Stimulated activated CD4-positive, alpha-beta T cell treated with anti-CD3 and anti-CD28 coated beads, Interleukin-1b, Interleukin-23, amount 100 ng/mL, for 1 hour (primary cell): Measurements from ENCODE around the gene SOSTDC1.
"Not testable (repeated sequence)": the region's sequence is repeated elsewhere in the genome, so short reads cannot be mapped to it uniquely, and the experiment has no call there.

ENCODE experiments used
- DNase-seq, 2 donors: peaks; one replicate each; pipeline ENCODE4 v3.0.0-alpha.2; 2020; ENCODE audit warnings: low read depth in 2 of 2

Gene SOSTDC1

DNA sequence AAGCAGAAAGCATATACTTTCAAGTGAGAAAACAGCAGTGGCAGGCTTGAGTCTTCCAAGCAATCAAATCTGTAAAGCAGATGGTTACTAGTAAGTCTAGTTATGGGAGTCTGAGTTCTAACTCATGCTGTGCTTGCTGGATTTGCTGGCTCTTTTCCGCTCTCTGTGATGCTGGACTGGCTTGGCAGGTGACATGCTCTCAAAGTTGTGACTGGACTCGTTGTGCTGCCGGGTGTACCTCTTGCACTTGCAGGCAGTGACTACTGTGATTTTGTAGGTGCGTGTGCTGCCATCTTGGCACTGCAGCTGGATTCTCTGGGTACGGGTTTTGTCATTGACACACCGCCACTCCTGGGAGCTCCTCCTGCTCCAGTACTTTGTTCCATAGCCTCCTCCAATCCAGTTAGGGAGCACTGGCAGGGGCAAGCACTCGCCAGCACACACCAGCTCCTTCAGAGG, 3.1 kb downstream of the SOSTDC1 start:
- DNase-seq, result no peak

DNA sequence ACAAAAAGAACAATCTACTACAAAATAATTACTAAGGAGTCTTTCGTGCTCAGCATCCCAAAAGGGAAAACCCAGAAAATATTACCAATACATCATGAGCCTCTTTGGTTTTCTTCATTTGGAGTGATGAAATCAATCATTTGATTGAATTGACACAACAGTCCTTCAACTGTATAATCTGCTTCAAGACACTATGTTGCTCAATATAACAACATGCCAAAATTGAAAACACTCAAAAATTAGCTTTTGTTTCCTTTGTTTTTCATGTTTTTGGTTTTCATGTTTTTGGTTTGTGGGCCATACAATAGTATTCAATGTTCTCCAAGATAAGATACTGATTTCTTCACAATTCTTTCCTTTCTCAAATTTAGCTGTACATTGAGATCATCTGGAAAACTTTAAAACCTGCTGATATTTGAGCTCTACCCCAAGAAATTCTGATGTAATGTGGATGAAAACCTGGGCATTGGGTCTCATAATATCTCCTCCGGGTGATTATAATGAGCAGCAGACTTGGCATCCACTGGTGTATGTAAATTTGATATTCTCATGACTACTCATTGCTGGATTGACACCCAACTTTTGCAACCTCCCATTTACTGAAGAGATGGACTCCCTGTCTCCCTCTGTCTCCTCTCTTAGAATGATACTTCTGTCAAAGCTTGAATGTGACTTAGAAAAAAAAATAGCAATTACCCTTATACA, 4.6 kb downstream of the SOSTDC1 start:
- no peak for DNase-seq

DNA sequence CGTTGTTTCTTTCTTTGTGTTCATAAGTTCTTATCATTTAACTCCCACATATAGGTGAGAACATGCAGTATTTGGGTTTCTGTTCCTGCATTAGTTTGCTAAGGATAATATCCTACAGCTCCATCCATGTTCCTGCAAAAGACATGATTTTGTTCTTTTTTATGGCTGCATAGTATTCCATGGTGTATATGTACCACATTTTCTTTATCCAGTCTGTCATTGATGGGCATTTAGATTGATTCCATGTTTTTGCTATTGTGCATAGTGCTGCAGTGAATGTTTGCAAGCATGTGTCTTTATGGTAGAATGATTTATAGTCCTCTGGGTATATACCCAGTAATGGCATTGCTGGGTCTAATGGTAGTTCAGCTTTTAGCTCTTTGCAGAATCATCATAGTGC, 9.2 kb downstream of the SOSTDC1 start:
- not testable (repeated sequence) for DNase-seq

DNA sequence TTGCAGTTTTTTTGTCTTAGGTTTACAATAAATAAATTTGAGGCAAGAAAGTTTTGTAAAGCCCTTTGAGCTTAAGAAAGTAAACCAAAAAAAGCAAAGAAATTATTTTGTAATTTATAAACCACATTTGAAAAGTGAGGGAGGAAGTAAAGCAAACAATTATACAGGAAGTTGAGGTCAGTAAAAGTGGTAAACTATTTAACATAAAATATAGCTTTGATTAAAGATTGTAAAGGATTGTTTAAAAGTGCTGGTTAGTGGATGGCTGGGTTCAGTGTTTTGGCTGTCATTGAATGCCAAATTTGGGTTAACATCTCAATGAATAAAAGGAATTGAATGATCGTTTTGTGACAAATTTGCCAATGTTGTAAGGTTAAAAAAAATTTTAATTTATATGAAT, 9.9 kb downstream of the SOSTDC1 start:
- DNase-seq, result no peak

DNA sequence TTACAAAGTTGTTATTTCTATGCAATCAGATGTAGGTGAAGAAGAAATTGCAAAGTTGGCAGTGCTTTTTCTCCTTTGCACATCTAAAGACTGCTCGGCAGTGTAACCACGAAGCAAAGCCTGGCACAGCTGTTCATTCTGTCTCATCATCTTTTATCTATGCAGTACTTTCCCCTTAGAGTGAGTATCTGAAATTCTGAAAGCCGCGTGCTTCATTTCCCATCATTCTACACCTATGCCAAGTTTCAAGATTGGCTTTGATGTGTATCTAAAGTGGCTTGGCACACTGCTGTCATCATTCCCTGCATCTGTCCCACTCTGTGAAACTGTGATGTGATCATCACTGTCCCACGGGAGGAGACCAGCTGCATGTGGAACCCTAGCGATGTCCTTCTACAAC, 15.2 kb downstream of the SOSTDC1 start:
- DNase-seq, result no peak

DNA sequence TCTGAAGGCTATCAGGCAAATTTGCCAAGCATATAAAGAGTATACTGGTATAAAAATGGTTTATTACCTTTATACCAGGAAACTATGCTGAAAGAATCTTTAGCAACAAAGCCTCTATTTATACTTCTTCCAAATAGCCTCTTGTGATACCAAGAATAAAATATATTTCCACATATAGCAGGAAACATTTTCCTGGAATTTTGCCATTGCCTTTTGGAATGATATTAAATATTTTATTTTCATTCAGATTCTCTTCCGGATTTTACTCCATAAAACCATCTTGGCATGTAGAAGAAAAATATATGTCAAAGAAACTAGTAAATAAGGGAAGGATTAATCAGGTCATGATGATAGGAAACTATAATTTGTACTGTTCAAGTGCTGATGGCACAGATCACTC, 17.7 kb downstream of the SOSTDC1 start:
- DNase-seq, result no peak

DNA sequence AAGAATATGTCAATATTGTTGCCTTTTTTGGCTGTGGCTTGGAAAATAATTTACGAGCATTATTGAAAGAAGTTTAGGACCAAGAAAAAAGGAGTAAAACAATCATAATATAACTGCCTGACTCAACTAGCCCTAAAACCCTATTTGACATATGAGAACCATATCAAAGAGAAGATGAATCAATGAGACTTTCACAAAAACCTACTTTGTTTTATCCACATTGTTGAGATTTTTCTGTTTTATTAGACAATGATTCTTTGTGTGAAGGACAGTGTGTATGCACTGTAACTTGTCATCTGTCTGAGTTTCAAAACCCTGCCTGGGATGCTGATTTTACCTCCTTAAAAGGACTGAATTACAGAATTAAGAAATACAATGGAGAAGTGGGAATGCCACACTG, 19.0 kb downstream of the SOSTDC1 start:
- DNase-seq, result no peak

DNA sequence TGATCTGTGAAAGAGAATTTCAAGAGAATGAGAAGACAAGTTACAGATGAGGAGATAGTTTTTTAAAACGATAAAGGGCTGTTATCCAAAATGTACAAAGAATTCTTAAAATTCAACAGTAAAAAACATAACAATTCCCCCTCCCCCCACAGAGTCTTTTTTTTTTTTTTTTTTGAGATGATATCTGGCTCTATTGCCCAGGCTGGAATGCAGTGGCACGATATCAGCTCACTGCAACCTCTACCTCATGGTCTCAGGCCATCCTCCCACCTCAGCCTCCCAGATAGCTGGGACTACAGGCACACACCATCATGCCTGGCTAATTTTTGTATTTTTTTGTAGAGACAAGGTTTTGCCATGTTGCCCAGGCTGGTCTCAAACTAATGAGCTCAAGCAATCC, 21.7 kb downstream of the SOSTDC1 start:
- DNase-seq, result not testable (repeated sequence)

DNA sequence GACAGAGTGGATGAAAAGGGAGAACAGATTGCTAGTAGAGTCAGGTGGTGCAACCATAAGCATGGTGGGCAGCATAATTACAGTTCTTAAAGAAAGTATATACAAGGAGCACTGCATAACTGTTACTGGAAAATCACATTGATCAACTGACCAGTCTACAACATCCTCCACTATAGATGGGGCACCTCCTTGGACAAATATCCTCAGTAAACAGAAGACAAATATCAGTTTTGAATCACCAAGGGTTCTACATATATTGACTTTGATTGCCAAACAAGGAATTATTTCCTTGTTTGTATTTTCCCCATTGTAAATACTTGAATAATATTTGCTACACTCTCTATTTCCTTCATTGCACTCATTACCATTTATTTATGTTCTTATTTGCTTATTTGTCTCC, 26.6 kb downstream of the SOSTDC1 start:
- no peak for DNase-seq

DNA sequence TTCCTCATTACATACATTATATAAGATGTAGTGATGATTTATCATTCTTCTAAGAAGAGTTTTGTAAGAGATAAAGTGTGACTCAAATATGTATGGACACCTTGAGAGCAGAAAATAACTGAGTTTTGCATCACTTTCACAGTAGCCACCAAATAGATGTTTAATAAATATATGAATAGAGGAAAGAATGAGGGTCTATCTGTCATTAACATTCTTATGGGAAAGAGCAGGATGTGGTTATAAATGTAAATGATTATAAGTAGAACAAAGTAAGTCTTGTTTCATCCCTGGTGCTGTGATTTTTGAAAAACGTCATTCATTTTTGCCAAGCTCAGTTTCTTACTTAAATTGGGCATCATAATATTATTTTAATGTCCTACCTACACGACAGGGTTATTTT, 29.2 kb downstream of the SOSTDC1 start:
- DNase-seq, result no peak

DNA sequence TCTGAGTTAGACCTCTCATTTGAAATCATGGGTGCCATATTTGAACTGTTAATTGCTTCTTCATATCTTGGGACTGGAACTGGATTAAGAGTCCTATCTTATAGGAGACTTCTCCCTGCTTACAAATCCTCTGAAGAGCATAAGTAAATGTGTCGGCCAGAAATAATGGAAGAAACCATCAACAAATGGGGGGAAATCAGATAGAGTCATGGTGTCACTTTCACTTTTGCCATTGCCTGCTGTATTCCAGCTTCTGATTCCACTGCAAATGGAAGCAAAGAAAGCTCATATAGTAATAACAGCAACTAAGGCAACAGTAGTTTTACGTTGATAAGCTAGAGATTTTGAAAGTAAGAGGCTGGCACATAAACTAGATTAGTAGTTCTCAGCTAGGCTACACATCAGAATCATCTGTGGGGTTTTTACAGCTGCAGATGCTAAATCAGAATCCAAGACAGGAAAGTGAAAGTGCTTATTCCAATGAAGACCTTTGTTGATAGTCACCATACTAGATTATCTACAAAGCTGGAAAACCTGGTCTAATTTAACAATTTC, 31.9 kb downstream of the SOSTDC1 start:
- no peak for DNase-seq

DNA sequence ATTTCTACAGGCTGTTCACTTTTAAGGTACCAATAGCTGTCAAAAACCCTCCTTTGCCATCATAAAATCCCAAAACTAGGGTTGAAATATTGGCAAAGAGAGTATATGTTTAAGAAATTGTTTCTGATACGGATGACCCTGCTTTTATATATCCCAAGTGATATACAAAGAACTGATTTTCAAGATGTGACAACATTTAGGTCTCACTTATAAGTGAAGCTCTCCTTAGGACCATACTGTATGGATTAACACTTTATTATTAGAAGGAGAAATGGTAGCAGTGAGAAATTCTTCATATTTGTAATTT, 33.2 kb downstream of the SOSTDC1 start:
- no peak for DNase-seq

DNA sequence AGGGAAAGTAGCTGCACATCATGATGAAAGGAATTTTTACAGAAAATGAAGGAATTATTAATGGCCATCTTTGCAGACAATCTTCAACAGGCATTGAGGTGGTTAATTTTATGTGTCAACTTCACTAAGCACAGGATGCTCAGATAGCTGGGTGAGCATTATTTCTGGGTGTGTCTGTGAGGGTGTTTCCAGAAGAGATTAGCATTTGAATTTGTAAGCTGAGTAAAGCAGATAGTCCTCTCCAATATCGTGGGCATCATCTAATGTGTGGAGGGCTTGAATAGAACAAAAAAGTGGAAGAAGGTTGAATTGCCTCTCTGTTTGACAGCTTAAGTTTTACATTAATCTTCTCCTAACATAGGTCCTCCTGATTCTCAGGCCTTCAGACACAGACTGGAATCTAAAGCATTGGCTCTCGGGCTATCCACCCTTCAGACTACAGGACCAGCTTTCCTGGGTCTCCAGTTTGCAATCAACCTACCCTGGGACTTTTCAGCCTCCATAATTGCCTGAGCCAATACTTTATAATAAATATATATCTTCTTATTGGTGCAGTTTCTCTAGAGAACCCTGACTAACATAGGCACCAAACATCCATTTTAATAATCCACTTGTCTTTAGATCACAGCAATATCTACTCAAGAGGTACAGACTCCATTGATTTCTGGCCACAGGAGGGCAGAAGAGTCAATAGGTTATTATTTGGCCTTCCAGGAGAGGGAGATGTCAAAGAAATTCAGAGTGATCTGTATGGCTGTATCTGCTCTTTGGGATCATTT, 33.7 kb downstream of the SOSTDC1 start:
- no peak for DNase-seq

DNA sequence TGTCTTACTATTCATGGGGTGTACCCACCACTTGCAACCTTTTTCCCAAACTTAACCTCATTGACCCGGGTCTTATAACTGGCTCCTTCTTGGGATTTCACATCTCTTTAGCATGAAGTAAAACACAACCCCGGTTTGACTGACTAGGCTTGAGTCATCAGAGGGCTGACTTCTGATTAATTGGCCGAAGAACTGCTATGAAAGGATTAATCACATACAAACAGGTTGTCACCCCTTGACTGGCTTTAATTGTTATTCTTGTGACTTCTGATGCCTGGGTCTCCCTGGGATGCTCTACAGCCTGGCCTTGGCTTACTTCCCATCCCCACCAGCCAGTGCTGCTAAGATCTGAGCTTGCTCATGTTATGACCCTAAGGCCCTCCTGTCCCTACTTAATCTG, 35.4 kb downstream of the SOSTDC1 start:
- DNase-seq, result no peak

DNA sequence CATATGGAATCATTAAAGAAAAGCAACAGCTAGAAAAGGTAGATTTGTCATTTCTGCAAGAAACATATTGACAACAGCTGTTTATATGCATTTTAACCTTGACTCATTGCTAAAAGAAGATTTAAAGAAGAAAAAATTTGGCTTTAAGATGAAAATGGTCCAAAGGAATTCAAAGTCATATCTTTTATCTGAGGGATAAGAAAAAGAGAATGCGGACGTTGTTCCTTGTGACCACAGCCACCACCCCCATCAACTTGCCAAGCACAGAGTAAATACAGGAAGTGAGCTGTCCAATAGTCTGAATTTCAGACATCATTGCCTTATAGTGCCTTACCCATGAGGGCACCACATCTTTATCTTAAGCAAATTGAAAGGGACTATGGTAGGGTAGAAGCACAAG, 36.9 kb downstream of the SOSTDC1 start:
- no peak for DNase-seq

DNA sequence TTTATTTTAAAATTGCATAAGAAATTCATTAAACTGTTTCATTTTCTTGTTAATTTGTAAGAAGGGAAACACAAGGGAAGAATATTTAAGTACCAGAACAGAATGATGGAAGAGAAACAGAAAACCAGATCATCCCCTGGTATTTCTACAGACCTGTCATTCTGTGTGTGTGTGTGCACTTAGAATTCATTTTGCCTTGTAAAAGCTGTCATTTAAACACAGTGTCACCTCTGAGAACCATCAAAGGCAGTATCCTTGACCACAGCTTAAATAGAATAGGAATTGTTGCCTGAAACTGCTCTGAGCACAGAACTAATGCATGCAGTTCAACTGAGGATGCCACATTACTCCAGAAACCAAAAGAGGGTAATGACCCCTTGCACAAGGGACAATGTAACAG, 37.4 kb downstream of the SOSTDC1 start:
- no peak for DNase-seq

DNA sequence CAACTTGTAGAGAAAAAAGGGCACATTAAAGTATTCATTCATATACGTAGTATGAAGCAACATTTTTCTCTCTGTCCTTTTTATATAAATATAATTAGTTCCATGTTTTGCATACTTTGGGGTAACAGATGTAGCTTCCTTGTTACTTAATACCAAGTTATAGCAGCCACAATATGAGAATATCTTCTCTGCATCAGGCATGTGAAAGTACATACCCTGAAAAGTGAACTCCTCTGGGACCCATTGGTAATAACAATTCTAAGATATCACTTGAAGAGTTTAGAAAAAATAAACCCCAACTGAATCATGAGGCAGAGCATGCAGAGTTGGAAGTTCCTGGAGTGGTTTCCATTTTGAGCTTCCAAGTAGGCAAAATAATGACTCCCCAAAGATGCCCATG, 41.8 kb downstream of the SOSTDC1 start:
- DNase-seq, result no peak

DNA sequence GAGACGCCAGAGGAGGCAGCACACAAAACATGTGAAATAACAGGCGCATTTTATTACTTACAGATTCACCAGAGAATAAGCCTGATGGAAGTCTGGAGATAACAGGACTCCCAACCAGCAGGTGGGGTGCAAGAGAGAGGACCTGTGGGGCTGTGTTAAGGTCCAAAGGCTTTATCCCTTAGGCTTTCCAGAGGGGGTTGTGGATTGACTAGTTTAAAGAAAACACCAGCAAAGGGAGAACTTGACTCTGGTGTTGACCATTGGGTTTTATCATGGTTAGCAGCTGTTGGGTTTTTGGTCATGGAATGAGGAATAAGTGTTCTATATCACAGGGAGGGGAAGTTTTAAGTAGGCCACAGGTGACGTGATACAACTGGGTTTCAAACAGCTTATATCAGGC, 42.6 kb downstream of the SOSTDC1 start:
- DNase-seq, result no peak

DNA sequence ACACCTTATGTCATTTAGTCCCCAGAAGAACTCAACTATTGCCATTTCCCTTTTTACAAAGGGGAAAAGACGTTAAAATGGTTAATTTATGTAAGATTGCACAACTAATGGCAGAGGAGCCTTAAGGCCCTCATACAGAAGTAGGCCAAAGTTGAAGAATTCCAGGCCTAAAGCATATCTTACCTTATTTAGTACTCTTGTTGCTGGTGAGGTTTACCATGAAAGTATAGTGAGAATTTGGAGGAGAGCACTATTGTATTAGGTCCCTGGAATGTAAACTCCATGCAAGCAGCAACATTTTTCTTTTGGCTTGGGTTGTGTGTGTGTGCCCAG, 43.5 kb downstream of the SOSTDC1 start:
- no peak for DNase-seq

DNA sequence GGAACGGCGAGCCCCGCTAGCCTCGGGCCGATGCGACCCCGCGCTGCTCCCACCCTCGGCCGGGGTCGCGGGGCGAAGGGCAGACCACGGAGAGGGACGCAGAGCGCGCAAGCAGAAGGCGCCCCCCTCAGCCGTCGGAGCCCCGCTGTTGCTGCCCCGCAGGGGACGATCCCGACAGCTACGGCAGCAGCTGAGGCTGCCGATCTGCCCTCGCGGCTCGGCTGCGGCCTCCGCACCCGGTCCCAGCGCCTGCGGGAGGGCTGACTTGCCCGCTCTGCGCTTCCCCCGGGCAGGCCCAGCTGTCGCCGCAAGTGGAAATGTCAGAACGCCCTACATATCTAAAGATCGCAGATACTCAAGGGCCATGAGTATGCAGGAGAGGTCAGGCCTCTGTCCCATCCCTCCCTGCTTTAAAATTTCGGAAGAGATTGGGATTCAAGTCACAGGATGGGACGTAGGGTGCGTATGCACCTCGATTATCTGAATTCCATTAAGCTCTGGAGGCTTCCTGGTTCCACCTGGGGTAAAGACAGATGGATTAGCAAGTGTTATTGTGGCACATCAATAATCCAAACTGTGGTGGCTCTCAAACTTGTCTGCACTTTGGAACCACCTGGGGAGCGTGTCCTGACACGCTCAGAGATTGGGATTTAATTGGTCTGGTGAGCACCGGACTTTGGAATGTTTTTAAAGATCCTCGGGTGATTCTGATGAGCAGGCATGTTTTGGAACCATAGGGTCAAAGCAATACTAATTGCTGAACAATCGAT, 44.0 kb downstream of the SOSTDC1 start, which contains the start of gene CRPPA:
CRPPA (minus strand) TSS at position 206 of the 770 bp plus-strand sequence. CDS start 216 bp downstream, outside the sequence.
- no peak for DNase-seq

DNA sequence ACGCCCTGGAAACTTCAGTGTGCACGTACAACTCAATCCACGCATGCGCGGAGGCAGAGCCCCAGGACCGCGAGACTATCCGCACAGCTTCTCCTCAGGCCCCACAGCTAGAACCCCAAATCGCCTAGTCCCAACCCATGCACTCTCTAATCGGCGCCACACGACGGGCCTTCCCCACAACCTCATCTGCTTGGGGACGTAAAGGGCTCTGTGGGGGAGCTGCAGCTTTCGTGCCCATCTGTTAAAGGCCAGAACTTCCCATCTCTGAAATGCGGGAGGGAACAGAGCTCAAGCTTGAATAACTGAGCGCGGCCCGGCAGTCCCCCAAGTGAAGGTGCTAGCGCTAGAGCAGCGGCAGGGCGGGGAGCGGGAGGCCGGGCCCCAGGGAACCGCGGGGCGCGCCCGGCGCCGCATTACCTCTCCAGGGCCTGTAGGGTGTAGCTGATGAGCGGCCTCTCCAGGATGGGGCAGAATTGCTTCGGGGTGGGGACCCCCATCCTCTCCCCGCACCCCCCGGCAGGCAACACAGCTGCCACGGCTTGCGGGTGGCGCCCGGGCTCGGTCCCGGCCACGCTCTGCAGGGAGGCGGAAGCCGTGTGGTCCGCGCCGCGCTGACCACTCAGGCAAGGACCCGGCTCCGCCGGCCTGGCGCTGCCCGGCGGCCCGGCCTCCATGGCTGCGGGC, 44.7 kb downstream of the SOSTDC1 start:
- peak; percentile 34 to 65 for DNase-seq

DNA sequence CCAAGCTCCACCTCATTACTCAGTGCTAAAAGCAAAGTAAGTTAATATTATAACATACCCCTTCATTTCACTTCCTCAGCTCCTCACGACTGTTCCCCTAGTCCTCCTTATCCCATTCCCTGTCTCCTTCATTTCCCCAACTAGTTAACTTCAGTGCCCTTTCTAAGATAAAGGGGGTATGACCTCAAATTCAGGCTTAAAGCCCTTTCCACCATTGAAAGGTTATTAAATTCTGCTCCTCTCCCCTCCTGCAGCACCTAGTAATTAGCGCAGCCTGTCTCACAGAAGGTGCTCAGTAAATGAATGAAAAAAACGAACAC, 45.2 kb downstream of the SOSTDC1 start:
- DNase-seq, result no peak
